SK-N-SH treated with all-trans-retinoic acid at 6 μM for 48 hours (cell line): Measurements from ENCODE around the gene BRI3.

Experiments
- ARNTL ChIP-seq: fragments of 450-650 bp; formaldehyde crosslinking; IDR thresholded peaks from 2 replicates; pipeline ENCODE4 v1.5.0; 2020; ENCODE audit warnings: low read depth, mild to moderate bottlenecking, moderate library complexity, borderline replicate concordance
- CREB5 ChIP-seq: fragments of 250-450 bp; sonication (Bioruptor Pico); IDR thresholded peaks from 2 replicates; pipeline ENCODE4 v1.5.1; 2020; ENCODE audit warnings: low read depth, mild to moderate bottlenecking, moderate library complexity
- GLIS3 ChIP-seq: fragments of 250-450 bp; sonication (Bioruptor Pico); IDR thresholded peaks from 2 replicates; pipeline ENCODE4 v1.5.0; 2020; ENCODE audit warnings: mild to moderate bottlenecking, moderate library complexity
- ISL1 ChIP-seq: fragments of 250-450 bp; sonication (Bioruptor Pico); IDR thresholded peaks from 2 replicates; pipeline ENCODE4 v2.1.2; 2022; ENCODE audit warnings: mild to moderate bottlenecking, moderate library complexity
- POU6F1 ChIP-seq: fragments of 250-450 bp; sonication (Bioruptor Pico); IDR thresholded peaks from 2 replicates; pipeline ENCODE4 v1.8.0; 2021; ENCODE audit warnings: low read depth, mild to moderate bottlenecking, moderate library complexity, borderline replicate concordance

DNA sequence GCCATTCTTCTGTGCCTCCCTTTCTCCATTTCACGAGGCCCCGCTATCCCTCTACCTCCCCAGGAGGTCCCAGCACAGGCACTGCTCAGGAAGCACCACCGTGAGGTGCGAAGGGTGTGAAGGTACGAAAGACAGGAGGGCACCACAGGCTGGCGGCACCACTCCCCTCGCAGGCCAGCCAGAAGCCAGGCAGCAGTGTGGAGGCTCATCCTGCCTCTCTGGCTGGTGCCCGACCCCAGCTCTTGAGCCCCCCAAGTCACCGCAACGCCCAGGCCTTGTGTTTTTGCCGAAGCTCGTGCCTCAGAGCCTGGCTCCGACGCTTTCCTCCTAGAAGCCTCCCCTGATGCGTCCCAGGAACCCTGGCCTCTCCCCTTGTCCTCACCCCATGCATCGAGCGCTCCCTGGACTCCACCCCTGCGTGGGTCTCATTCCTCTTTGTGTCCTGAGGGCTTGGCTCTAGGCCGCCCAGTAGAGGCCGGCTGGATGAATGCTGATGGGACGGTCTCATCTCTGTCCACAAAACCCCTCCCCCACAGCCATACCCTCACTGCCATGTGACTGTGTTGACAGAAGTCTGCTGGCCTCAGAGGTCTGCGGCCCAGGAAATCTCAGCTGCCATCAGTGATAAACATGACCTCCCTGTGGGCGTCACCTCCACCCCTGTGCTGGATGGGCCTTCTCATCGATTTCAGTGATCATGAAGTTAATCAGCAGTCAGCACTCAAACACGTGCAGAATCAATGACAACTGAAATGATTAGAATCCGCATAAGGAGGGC, 19.3 kb downstream of the BRI3 start:
- TF ChIP-seq GLIS3 (CRISPR knock-in tag), result no peak
- TF ChIP-seq ARNTL (CRISPR knock-in tag), result no peak
- TF ChIP-seq POU6F1 (CRISPR knock-in tag), result no peak
- no peak for TF ChIP-seq ISL1 (CRISPR knock-in tag)
- no peak for TF ChIP-seq CREB5
